CD4-positive, alpha-beta T cell treated with Interleukin-1 beta for 1 hour (primary cell): ENCODE results near the gene LMLN.
"Not testable (repeated sequence)": the region's sequence is repeated elsewhere in the genome, so short reads cannot be mapped to it uniquely, and the experiment has no call there.

Experiments used
- DNase-seq, 2 donors: peaks; one replicate each; pipeline ENCODE4 v3.0.0-alpha.2; 2020 to 2022

Gene LMLN, protein sequence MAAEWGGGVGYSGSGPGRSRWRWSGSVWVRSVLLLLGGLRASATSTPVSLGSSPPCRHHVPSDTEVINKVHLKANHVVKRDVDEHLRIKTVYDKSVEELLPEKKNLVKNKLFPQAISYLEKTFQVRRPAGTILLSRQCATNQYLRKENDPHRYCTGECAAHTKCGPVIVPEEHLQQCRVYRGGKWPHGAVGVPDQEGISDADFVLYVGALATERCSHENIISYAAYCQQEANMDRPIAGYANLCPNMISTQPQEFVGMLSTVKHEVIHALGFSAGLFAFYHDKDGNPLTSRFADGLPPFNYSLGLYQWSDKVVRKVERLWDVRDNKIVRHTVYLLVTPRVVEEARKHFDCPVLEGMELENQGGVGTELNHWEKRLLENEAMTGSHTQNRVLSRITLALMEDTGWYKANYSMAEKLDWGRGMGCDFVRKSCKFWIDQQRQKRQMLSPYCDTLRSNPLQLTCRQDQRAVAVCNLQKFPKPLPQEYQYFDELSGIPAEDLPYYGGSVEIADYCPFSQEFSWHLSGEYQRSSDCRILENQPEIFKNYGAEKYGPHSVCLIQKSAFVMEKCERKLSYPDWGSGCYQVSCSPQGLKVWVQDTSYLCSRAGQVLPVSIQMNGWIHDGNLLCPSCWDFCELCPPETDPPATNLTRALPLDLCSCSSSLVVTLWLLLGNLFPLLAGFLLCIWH

DNA sequence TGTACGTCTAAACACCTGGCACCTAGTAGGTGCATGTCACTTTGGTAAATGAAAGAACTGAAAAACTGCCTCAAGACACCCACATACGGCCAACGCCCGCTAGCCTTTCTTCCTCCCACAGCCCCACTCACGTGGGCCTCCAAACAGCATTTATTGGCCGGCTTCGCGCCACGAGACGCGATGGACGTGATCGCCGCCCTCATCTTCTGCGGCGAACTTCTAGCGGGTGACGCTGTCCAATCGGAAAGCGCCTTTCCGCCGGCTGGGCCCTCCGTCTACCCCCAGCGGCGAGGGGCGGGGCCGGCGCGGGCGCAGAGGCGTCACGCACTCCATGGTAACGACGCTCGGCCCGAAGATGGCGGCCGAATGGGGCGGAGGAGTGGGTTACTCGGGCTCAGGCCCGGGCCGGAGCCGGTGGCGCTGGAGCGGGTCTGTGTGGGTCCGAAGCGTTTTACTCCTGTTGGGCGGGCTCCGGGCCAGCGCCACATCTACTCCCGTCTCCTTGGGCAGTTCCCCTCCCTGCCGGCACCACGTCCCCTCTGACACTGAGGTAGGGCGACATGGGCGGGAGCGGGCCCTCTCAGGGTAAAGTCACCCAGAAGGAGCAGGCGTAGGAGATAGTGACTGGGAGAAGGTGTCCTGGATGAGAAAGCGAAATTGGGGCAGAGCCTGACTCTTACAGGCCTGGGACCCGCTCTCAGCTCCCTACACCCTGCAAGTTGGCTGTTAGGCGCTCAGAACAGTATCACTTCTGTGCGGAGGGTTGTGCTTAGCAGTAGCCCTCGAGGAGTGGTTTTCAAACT, at the start of gene LMLN:
Gene LMLN (plus strand): TSS at position 327 of the 803 bp plus-strand sequence. CDS start 29 bp downstream, at position 356.
- DNase-seq = peak; percentile 95 to 96

DNA sequence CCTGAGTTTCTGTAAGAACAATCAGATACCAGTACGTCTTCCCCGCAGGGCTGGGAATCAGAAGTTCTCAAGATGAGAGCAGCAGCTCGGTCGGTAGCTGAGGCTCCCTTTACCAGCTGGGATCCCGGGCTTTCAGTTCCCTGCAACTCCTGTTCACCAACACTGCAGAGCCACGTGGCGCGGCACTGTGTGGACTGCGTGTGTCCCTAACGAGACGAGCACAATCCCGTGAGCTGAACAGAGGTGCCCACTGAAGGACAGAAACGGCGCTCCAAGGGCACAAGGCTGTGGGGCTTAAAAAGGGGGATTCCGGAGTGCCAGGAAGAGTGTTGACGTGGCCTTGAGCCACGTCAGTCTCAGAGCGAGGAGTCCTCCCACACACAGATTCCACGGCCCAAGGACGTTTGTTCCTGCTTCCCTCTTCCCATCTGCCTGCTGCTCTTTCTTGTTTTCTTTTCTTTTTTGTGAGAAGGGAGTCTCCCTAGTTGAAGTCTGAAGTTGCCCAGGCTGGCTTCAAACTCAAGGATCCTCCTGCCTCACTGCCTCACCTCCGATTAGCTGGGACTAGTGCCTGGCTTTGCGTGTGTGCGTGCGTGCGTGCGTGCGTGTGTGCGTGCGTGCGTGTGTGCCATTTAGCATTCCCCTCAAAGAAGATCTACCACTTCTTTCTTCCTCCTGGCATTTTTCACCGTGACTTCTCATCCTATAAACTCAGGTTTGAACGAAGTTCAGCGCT, 47.1 kb upstream of the LMLN start:
- peak; percentile 9 to 19 for DNase-seq

DNA sequence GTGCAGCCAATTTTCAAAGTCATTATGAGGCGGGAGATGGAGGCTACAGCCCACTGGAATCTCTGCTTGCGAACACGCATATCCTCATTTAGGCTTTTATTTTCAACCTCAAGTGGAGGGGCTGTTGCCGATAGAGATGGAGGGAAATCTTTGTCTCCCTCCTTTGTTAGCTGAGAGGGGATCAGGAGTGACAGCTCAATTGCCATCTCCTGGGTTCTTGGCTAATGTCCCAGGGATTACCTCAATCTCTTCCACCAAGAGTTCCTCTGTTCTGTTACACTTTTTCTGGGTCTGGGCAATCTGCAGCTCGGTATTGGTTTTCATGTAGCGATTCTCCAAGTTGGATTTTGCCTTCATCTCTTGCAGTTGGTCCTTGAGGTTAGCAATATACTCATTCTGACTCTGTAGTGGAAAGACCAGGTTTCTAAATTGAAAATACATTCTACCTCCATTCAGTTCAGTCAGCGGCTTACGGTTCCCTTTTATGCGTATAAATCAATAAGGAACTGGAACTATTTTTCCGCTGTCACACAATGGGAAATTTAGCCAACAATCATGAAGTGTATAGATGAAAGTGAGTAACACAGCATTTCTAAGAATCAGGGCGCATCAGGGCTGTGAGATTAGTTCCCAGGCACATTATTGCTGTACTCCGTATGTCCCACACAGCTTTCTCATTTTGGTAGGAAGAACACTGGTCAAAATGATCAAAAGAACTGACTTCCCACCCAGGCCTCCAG, 46.2 kb upstream of the LMLN start:
- DNase-seq = no peak

DNA sequence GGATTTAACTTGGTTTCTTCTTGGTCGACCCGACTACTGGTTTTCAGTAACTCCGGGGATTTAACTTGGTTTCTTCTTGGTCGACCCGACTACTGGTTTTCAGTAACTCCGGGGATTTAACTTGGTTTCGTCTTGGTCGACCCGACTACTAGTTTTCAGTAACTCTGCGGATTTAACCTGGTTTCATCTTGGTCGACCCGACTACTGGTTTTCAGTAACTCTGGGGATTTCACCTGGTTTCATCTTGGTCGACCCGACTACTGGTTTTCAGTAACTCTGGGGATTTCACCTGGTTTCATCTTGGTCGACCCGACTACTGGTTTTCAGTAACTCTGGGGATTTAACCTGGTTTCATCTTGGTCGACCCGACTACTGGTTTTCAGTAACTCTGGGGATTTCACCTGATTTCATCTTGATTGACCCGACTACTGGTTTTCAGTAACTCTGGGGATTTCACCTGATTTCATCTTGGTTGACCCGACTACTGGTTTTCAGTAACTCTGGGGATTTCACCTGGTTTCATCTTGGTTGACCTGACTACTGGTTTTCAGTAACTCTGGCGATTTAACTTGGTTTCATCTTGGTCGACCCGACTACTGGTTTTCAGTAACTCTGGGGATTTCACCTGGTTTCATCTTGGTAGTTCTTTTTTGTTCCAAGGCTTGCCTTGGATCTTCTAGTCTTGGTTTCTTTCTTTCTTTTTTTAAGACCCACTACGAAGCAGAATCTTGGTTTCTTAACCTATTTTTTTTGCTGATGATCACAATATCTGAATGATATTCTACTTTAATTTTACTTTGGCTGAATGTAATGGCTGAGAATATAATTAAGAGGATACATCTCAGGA, 38.4 kb upstream of the LMLN start:
- DNase-seq = not testable (repeated sequence)

DNA sequence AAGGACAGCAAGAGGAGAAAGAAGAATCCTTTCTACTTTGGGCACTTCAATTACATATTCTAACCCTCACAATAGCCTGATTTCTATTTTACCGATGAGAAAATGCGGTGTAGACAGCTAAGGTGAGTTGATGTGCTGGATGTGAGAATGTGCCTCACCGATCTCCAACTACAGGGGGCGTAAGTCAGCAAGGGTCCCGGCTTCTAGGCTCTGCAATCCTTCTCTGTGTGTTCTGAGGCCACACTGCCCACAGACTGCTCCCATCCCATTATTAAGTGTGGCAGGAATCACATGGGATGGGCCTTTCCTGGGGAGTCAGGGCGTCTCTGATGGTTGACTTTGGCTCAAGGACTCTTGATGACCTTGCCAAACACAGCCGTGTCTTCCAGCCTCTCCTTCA, 33.6 kb upstream of the LMLN start:
- DNase-seq = no peak

DNA sequence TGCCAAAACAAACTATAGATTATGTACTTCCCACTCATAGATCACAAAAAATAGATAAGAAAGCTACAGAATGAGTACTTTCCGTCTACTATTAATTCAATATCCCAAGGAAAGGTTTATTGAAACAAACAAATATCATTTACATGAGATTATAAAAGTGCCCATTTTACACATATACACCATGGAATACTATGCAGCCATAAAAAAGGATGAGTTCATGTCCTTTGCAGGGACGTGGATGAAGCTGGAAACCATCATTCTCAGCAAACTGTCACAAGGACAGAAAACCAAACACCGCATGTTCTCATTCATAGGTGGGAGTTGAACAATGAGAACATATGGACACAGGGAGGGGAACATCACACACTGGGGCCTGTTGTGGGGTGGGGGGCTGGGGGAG, 32.4 kb upstream of the LMLN start:
- DNase-seq = not testable (repeated sequence)

DNA sequence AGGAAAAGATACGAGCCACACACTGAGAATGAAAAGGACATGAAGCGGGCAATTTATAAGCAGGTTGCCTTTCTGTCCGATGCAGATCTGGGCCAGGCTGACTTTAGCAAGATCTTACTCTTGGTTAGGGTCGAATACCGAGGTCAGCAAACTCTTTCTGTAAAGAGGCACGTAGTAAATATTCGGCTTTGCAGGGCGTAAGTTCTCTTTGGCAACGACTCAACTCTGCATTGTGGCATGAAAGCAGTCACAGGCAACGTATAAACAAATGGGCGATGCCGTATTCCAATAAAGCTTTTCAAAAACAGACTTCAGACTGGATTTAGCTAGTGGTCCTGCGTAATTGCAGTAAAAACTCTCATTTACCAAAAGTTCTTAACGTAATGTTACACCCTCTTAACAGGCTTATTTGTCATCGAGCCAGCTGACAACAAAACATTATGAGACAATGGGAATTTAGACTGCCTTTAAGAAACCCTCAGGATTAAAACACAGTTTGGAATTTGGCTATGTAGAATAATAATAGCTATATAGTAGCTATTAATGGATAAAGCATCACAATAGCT, 23.1 kb upstream of the LMLN start:
- DNase-seq = no peak

DNA sequence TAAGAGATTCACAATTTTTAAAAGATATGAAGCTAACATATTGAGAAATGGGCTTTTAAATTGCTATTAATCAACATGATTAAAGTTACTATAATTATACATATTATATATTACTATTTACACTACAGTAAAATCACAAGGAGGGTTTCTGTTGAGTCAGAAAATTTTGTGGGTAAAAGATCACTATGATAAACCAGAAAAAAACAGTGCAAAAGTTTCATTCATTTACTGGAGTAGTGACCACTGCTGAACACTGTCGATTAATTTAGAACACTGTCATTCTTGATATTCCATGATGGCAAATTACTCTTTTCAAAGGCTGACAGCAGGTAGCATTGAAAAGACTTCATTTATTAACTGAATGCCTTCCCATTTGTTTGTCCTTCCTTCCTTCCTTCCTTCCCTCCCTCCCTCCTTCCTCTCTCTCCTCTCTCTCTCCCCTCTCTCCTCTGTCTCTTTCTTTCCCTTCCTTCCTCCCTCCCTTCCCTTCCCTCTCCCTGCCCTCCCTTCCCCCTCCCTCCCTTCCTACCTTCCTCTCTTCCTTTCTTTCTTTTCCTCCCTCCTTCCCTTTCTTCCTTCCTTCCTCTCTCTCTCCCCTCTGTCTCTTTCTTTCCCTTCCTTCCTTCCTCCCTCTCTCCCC, 19.2 kb upstream of the LMLN start:
- no peak for DNase-seq

DNA sequence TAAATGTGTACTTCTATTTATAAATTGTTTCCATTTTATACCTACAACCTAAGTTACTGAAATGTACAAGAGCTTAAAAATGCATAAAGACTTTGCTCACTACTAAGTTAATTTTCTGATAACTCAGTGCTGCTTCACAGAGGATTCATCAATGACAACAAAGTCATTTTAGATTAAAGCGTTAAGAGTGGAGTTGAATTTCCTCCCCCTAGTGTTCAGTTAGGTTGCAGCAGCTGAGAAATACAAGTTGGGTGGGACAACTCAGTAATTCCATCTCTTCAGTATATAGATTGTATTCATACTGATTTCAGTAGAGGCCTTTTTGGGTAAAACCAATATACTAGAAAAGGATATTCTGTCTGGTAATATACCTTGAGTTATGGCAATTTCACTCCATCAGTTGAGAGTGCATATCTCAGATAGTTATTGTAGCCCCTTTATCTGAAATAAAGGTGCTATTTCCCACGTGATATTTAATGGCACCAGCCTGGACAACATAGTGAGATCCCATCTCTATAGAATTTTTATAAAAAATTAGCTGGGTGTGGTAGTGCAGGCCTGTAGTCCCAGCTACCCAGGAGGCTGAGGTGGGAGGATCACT, 17.0 kb upstream of the LMLN start:
- DNase-seq = peak in 1 of 2 donors; percentile 57

DNA sequence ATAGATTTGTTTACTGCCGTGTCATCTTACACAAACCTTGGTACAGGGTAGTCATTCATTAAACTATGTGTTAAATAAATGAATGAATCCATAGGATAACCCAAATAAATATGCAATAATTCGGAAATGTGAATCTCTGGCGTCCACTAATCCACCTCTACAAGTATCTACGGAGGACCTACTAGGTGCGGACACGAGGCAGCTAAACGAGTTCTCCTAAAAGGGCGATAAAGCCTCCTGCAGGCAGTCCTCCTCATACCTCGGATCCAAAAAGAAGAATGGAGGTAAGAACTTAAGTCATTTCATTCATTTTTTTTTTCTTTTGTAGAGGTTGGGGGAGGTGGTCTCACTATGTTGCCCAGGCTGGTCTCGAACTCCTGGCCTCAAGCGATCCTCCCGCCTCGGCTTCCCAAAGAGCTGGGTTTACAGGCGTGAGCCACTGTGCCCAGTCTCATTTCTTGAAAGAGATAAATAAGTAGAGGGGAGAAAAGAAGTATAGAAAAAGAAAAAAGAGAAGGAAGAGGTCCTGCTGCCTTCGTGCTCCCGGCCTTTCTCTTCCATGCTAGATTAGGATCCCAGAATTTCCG, 10.7 kb upstream of the LMLN start:
- no peak for DNase-seq

DNA sequence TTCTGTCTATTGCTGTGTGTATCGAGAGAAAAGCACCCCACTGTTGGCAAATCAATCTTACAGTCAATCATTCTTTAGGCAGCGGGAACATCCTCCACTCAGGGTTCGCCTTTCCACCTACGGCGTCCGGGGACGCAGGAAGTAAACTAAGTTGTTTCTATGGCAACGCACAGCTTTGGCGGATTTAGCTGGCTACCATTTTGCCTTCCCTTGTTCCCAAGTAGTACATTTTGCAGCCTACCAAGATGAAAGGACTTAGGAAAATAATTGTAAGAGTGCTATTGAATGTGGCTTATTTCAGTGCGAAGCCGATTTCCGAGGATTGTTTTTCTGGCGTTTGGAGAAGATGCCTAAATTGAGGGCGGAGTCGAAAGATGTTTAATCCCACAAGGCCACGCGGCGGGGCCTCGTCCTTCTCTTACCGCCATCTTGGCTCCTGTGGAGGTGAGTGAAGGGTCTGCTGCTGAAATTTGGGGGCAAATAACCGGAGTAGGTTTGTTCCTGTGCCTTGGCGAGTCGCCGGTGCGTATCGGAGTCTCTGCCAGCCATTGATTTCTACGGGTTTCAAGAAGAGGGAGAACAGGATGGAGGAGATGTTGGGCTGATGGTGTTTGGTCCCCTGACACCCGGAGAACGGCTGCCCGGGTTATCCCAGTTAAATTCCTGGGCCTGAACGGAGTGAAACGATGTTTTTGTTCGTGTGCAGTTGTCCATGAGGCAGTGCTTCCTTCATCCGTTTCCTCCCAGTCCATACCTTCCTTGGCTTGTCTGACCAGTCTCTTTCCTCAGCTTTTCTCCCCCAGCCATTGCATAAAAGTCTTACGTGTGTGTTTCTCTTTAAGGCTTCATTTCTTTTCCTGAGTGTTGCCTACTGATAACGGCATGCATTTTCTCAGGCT, 10.0 kb upstream of the LMLN start, which contains the start of gene RPL35A:
Gene RPL35A (plus strand): TSS at position 413 of the 899 bp plus-strand sequence. CDS start 778 bp downstream, outside the sequence.
- DNase-seq = peak; percentile 88 to 93

DNA sequence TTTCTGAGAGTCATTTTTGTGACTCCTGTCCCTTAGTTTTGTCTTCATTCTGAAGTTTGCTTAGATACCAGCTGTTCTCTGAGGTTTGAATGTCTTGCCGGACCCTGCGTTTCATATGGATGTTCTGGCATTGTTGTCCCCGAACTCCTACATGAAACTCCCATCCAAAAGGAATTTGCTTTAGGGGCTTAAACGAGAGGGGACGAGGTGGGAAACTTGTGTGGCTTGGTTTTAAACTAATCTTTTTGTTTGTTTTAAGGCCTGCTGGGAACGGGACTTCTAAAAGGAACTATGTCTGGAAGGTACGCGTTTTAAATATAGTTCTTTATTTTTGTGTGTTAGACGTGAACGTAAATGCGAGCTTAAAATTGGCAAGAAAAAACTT, 9.3 kb upstream of the LMLN start:
- DNase-seq = no peak

DNA sequence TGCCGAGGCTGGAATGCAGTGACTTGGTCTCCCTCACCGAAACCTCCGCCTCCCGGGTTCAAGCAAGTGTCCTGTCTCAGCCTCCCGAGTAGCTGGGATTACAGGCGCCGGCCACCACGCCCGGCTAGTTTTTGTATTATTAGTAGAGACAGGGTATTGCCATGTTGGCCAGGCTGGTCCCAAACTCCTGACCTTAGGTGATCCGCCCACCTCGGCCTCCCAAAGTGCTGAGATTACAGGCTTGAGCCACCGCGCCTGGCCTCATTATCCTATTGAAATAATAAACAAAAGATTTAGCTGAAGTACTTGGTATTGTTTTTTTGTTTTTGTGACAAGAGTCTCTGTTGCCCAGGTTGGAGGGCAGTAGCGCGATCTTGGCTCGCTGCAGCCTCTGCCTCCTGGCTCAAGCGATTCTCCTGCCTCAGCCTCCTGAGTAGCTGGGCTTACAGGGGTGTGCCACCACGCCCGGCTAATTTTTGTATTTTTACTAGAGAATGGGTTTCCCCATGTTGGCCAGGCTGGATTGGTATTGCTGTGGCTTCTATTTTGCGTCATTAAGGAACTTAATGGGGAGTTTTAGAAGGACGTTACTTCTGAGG, 8.5 kb upstream of the LMLN start:
- DNase-seq = no peak

DNA sequence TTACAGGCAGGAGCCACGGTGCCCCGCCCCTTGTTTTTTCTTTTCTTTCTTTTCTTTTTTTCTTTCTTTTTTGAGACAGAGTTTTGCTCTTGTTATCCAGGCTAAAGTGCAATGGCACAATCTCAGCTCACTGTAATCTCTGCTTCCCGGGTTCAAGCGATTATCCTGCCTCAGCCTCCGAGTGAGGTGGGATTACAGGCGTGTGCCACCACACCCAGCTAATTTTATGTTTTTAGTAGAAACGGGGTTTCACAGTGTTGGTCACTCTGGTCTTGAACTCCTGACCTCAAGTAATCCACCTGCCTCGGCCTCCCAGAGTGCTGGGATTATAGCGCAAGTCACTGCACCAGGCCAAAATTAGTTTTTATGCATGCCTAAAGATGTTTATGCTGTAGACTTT, 7.6 kb upstream of the LMLN start:
- DNase-seq = no peak

DNA sequence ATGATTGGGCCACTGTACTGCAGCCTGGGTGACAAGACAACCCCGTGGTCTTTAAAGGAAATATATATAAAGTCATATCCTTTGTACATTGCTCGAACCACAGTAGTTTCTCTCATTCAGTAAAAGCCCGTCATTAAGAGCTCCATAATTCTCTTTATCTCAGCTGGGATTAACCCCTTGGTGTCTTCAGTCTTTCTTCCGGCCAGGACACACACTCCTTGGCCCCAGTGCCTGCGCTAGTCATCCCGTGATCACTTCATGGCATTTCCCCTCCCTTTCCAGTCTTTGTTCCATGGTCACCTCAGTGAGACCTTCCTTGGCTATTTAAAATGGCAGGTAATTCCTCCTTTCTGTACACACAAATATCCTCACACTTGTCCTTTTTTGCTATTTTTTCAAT, 6.7 kb upstream of the LMLN start:
- DNase-seq = no peak

DNA sequence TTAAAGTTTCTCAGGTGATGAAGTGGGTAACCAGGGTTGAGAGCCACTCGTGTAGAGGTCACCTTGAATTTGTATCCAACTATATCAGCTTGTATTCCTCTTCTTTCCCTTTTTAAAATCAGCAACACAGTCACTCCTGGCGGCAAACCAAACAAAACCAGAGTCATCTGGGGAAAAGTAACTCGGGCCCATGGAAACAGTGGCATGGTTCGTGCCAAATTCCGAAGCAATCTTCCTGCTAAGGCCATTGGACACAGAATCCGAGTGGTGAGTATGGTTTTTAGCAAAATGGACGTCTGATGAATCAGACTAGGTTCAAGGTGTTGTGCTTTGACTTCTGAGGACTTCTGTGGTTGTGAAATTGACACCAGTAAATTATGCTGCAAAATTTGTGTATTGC, 6.1 kb upstream of the LMLN start:
- no peak for DNase-seq

DNA sequence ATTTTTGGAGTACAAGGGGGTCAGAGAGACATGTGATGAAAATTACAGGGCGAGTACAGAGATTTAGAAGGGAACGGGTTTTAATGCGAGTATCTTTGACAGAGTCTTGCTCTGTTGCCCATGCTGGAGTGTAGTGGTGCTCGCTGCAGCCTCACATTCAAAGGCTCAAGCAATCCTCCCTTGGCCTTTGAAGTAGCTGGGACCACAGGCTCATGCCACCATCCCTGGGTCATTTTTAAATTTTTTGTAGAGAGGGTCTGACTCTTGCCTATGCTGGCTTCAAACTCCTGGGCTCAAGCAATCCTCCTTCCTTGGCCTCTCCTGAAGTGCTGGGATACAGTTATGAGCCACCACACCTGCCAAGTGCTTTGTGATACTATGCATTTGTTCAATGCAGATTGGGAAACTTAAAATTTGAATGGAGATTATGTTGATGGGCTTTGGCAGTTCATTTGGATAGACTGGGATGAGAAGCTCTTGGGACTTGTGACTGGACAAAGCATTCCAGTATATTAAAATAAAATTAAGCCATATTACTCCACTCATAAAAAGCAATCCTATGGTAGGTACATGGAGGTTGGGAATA, 4.0 kb upstream of the LMLN start:
- DNase-seq = no peak
